Dendritic cell treated with granulocyte-macrophage colony-stimulating factor and Interleukin-4, amounts not matched to agents 40 ng/mL and 50 ng/mL, for 4 days (primary cell): ENCODE results near the gene CLIP2.
"Not testable (repeated sequence)": the region's sequence is repeated elsewhere in the genome, so short reads cannot be mapped to it uniquely, and the experiment has no call there.

ENCODE experiments used
- H3K27ac Mint-ChIP-seq: one replicate; pipeline ENCODE4 v1.8.0; 2022; ENCODE audit warnings: mild to moderate bottlenecking, mixed read lengths
- H3K27me3 Mint-ChIP-seq: one replicate; pipeline ENCODE4 v1.8.0; 2022; ENCODE audit warnings: mild to moderate bottlenecking, mixed read lengths
- H3K36me3 Mint-ChIP-seq: one replicate; pipeline ENCODE4 v1.8.0; 2022; ENCODE audit warnings: low read depth, mixed read lengths
- H3K4me1 Mint-ChIP-seq: one replicate; pipeline ENCODE4 v1.8.0; 2022; ENCODE audit warnings: low read depth, mixed read lengths
- H3K4me3 Mint-ChIP-seq: one replicate; pipeline ENCODE4 v1.8.0; 2022; ENCODE audit warnings: mild to moderate bottlenecking, moderate library complexity, mixed read lengths
- H3K9me3 Mint-ChIP-seq: one replicate; pipeline ENCODE4 v1.8.0; 2022; ENCODE audit warnings: mixed read lengths
- intact Hi-C: fragments of 100-400 bp; cut with micrococcal nuclease; formaldehyde crosslinking; loops from one replicate; pipeline ENCODE4 v1.15.0; 2022

Gene CLIP2

GRCh38 chr7:74297516-74298233, 8.5 kb downstream of the CLIP2 start:
- intact Hi-C loops: no loop called here

DNA sequence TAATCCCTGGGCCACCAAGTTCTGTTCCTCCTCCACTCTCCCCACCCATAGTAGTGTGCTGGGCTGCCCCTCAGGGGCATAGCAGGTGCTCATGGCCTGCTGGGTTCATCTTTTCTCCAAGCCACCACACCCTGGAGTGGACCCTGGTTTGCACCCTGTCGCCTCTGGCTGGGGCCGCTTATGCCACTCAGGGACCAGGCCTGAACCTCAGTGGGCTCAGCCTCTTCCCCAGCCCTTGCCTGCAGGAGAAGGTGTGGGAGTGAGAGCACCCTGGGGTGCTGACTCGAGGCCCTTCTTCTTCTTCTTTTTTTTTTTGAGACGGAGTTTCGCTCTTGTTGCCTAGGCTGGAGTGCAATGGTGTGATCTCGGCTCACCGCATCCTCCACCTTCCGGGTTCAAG, 10.2 kb downstream of the CLIP2 start:
- Mint-ChIP-seq H3K27ac (no peak overlapping the region), H3K27me3 (peaks cover 32% of the 10 kb centered on the region)

More at GRCh38 chr7:74297516-74298233, 8.5 kb downstream of the CLIP2 start:
- H3K36me3 Mint-ChIP-seq: peaks cover 52% of the 10 kb centered on the region
- no peaks in the 10 kb centered on the region for H3K9me3 Mint-ChIP-seq
- H3K4me3 Mint-ChIP-seq: no peak overlapping the region
- no peak overlapping the region for H3K27ac Mint-ChIP-seq
- peaks cover 64% of the 10 kb centered on the region for H3K4me1 Mint-ChIP-seq
- H3K27me3 Mint-ChIP-seq: peaks cover 33% of the 10 kb centered on the region

GRCh38 chr7:74300926-74301325, 11.7 kb downstream of the CLIP2 start:
- H3K36me3 Mint-ChIP-seq: peaks cover 37% of the 10 kb centered on the region
- no peaks in the 10 kb centered on the region for H3K9me3 Mint-ChIP-seq
- peaks cover 40% of the 10 kb centered on the region for H3K27me3 Mint-ChIP-seq
- H3K4me1 Mint-ChIP-seq: peaks cover 50% of the 10 kb centered on the region
- intact Hi-C loops: no loop called here
- no peak overlapping the region for H3K4me3 Mint-ChIP-seq
- no peak overlapping the region for H3K27ac Mint-ChIP-seq

More for the DNA sequence above, 10.2 kb downstream of the CLIP2 start:
- H3K4me3 Mint-ChIP-seq: no peak overlapping the region
- H3K9me3 Mint-ChIP-seq: no peaks in the 10 kb centered on the region
- H3K4me1 Mint-ChIP-seq: peaks cover 53% of the 10 kb centered on the region
- intact Hi-C loops: no loop called here
- peaks cover 43% of the 10 kb centered on the region for H3K36me3 Mint-ChIP-seq

DNA sequence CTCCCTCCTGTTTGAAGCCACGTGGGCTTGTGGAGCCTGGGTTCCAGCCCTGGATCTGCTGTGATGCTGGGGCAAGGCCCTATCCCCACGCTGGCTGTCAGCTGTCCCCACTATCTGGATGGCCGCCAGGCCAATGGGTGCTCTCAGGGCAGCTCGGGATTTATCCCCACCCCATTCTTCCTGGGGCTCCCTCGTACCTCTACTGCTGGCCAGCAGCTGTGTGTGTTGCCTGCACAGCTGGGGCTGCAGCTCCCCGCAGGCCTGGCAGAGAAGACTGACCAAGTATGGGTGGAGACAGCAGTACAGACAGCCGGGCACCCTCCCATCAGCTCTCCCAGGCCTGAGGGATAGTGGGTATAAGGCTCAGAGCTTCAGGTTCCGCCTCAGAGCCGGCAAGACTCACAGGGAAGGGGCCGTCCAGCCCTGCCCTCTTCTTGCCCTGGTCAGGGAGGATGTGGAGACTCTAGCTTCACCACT, 13.6 kb downstream of the CLIP2 start:
- H3K9me3 Mint-ChIP-seq: no peaks in the 10 kb centered on the region
- H3K27me3 Mint-ChIP-seq: peaks cover 41% of the 10 kb centered on the region
- peaks cover 26% of the 10 kb centered on the region for H3K36me3 Mint-ChIP-seq
- intact Hi-C loops: no loop called here
- no peak overlapping the region for H3K4me3 Mint-ChIP-seq
- no peak overlapping the region for H3K27ac Mint-ChIP-seq
- H3K4me1 Mint-ChIP-seq: peaks cover 56% of the 10 kb centered on the region

- Mint-ChIP-seq H3K36me3 (peaks cover 30% of the 10 kb centered on the region), H3K27ac (no peak overlapping the region), H3K9me3 (no peaks in the 10 kb centered on the region), H3K4me1 (peaks cover 48% of the 10 kb centered on the region), H3K4me3 (no peak overlapping the region), H3K27me3 (peaks cover 43% of the 10 kb centered on the region)
- intact Hi-C loops: no loop called here
Observed at GRCh38 chr7:74304550-74304949, 15.3 kb downstream of the CLIP2 start.

- H3K4me3 Mint-ChIP-seq: peak overlapping the region; percentile 45
- no peaks in the 10 kb centered on the region for H3K9me3 Mint-ChIP-seq
- peaks cover 41% of the 10 kb centered on the region for H3K27me3 Mint-ChIP-seq
- intact Hi-C loops: no loop called here
- H3K36me3 Mint-ChIP-seq: peaks cover 24% of the 10 kb centered on the region
- H3K4me1 Mint-ChIP-seq: peaks cover 43% of the 10 kb centered on the region
- peak overlapping the region; percentile 57 for H3K27ac Mint-ChIP-seq
Observed at GRCh38 chr7:74306004-74306729, 17.0 kb downstream of the CLIP2 start.

DNA sequence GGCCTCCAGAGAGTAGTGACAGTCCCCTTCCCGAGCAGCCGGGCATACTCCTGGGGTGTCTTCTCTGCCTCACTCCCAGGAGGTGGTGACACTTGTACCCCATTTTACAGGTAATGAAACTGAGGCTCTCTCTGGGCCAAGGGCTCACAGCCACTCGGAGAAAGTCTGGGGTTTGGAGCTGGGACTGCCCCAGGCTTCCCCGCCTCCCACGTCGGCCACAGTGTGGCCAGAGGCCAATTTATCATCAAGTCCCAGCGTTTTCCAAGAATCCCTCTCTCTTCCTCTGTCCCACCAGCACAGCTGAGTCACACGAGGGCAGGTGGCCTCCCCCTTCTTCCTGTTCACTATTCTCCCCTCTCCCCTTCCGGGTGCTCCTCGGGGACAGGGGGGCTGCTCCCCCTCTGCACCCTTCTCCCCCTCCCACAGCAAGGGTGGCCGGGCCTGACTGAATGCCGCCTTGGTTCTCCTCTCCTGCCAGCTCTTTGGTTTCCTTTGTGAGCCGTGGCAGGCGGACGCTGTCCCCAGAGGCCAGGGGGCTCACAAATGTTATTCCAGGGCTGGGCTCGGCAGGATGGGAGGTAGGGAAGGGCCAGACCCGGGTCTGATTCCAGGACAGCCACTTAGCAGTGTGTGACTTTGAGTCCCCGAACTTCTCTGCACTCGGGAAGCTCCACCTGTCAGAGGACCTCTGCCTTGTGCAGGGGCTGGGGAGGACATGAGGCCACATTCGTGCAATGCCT, 17.7 kb downstream of the CLIP2 start:
- Mint-ChIP-seq H3K4me1 (peaks cover 51% of the 10 kb centered on the region), H3K4me3 (peak overlapping the region; percentile 33), H3K9me3 (no peaks in the 10 kb centered on the region), H3K27me3 (peaks cover 41% of the 10 kb centered on the region), H3K27ac (peak overlapping the region; percentile 57), H3K36me3 (peaks cover 24% of the 10 kb centered on the region)
- intact Hi-C loops: no loop called here

DNA sequence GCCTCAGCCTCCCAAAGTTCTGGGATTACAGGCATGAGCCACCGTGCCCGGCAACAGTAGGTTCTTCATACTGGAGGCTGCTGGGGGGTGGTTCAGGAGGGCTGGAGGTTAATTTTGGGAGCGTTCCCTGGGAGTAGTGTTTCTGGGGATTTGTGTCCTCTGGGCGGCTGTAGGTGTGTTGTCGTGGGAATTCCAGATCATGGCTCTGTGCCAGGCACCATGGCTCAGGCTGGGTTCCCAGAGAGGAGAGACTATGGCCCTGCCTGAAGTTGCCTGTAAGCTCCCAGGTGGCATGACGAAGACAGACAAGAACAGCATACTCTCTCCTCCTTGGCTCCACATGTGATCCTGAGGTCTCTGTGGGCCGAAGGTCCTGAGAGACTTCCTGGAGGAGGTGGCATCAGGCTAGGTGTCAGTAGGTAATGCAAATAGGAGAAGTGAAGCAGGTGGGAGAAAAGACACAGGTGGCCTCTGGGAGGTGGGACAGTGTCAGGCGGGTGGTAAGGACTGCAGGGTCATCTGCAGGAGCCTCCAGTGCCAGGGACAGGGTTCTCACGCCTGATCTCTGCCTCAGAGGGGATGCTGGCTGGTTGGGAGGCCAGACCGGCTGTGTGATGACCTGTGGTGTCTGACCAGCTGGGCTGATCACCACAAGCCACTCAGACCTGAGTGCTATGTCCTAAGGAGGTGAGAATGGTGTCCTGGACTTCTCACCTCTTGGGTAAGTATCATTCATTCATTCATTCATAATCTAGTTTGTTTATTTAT, 18.7 kb downstream of the CLIP2 start:
- no peaks in the 10 kb centered on the region for H3K9me3 Mint-ChIP-seq
- H3K27ac Mint-ChIP-seq: no peak overlapping the region
- peaks cover 17% of the 10 kb centered on the region for H3K36me3 Mint-ChIP-seq
- intact Hi-C loops: no loop called here
- peaks cover 55% of the 10 kb centered on the region for H3K4me1 Mint-ChIP-seq
- H3K4me3 Mint-ChIP-seq: no peak overlapping the region
- peaks cover 34% of the 10 kb centered on the region for H3K27me3 Mint-ChIP-seq

GRCh38 chr7:74309181-74309580, 20.0 kb downstream of the CLIP2 start:
- H3K9me3 Mint-ChIP-seq: no peaks in the 10 kb centered on the region

DNA sequence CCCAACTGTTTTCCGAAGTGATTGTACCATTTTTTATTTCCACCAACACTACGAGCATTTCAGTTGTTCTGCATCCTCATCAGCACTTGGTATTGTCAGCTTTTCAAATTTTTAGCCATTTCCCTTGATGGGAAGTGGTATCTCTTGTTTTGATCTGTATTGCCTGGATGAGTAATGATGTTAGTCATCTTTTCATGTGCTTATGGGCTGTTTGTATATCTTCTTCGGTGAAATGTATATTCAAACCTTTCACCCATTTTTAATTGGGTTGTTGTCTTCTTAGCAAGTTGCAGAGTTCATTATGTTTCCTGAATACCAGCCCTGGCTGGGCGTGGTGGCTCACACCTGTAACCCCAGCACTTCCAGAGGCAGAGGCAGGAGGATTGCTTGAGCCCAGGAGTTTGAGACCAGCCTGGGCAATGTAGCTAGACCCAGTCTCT, 22.1 kb downstream of the CLIP2 start:
- Mint-ChIP-seq H3K36me3 (peaks cover 8% of the 10 kb centered on the region), H3K4me3 (no peak overlapping the region), H3K9me3 (no peaks in the 10 kb centered on the region), H3K4me1 (peaks cover 46% of the 10 kb centered on the region), H3K27ac (no peak overlapping the region), H3K27me3 (peaks cover 14% of the 10 kb centered on the region)
- intact Hi-C loops: no loop called here

More at GRCh38 chr7:74309181-74309580, 20.0 kb downstream of the CLIP2 start:
- H3K4me1 Mint-ChIP-seq: peaks cover 60% of the 10 kb centered on the region
- peaks cover 16% of the 10 kb centered on the region for H3K36me3 Mint-ChIP-seq
- intact Hi-C loops: no loop called here
- H3K27me3 Mint-ChIP-seq: peaks cover 32% of the 10 kb centered on the region
- no peak overlapping the region for H3K4me3 Mint-ChIP-seq
- no peak overlapping the region for H3K27ac Mint-ChIP-seq

GRCh38 chr7:74312418-74313028, 23.3 kb downstream of the CLIP2 start:
- H3K4me1 Mint-ChIP-seq: peaks cover 35% of the 10 kb centered on the region
- H3K4me3 Mint-ChIP-seq: peak overlapping the region; percentile 2
- peaks cover 5% of the 10 kb centered on the region for H3K27me3 Mint-ChIP-seq
- H3K27ac Mint-ChIP-seq: no peak overlapping the region
- H3K9me3 Mint-ChIP-seq: no peaks in the 10 kb centered on the region
- H3K36me3 Mint-ChIP-seq: peaks cover 16% of the 10 kb centered on the region
- intact Hi-C loops: no loop called here

DNA sequence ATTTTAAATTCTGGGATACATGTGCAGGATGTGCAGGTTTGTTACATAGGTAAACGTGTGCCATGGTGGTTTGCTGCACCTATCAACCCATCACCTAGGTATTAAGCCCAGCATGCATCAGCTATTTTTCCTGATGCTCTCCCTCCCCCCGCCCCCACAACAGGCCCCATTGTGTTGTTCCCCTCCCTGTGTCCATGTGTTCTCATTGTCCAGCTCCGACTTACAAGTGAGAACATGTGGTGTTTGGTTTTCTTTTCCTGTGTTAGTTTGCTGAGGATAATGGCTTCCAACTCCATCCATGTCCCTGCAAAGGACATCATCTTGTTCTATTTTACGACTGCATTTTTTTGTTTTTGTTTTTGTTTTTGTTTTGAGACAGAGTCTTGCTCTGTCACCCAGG, 26.7 kb downstream of the CLIP2 start:
- H3K4me1 Mint-ChIP-seq: peaks cover 45% of the 10 kb centered on the region
- H3K36me3 Mint-ChIP-seq: peaks cover 43% of the 10 kb centered on the region
- H3K27ac Mint-ChIP-seq, H3K4me3 Mint-ChIP-seq, intact Hi-C loops, H3K27me3 Mint-ChIP-seq, H3K9me3 Mint-ChIP-seq: not testable (repeated sequence)

DNA sequence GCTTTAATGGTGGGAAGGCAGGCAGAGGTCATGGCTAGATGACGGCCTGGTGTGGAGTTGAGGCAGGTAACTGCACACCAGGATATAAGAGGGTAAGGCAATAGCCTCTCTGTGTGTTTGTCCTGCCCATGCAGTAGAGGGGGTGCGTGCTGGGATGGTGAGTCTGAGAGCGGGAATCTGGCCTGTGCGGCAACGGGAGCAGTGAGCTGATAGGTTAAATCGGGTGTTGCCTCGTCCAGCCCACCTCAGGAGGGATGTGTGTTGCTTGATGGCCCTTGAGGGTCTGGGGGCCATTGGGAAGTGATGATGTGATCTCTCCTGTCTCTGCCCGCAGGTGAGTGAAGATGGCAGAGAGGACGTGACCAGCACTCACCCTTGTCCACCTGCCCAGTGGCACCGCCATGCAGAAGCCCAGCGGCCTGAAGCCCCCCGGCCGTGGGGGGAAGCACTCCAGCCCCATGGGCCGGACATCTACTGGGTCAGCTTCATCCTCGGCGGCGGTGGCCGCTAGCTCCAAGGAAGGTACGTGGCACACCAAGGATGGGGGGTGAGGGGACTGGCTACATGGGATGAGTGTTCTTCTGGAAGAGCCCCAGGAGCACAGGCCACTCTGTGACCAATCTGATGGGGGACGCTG, 28.1 kb downstream of the CLIP2 start:
- Mint-ChIP-seq H3K4me3 (no peak overlapping the region), H3K27me3 (no peaks in the 10 kb centered on the region), H3K4me1 (peaks cover 34% of the 10 kb centered on the region), H3K27ac (peak overlapping the region; percentile 22), H3K36me3 (peaks cover 53% of the 10 kb centered on the region), H3K9me3 (no peaks in the 10 kb centered on the region)
- intact Hi-C loops: no loop called here
